PC-3 (cell line): ENCODE measurements around the gene CAPN8.

Experiments used
- EZH2 ChIP-seq: fragments of 300-600 bp; sonication (generic); IDR thresholded peaks from one replicate; pipeline ENCODE4 v1.6.1; 2017; ENCODE audit warnings: antibody characterized with exemption, mild to moderate bottlenecking, low read length; ENCODE audit not compliant: unreplicated experiment
- EZH2phosphoT487 ChIP-seq: fragments of 300-600 bp; sonication (generic); IDR thresholded peaks from 2 replicates; pipeline ENCODE4 v1.6.1; 2018; ENCODE audit warnings: mild to moderate bottlenecking, antibody characterized with exemption, low read length, borderline replicate concordance
- TF ChIP-seq, protein P1 (sequence below): fragments of 300-600 bp; sonication (generic); conservative IDR thresholded peaks from 2 replicates; pipeline ENCODE4 v1.5.1; 2017; ENCODE audit warnings: antibody characterized with exemption, low read depth, mild to moderate bottlenecking, low read length

DNA sequence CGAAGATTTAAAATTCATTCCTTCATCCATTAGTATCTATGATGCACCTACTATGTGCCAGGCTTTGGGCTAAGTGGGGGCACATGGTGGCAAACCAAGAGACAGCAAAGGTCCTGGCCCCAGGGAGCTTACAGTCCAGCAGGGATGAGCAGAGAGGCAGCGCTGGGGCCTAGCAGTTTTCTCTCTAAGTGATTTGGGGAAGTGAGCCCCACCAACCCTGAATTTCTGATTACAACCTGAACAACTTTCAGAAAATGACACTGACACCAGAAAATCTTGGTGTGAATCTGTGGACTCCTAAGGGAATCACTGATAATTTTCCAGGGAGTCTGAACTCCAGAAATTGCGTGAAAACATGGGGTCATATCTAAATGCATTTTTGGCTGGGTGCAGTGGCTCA lies 111.5 kb downstream of the CAPN8 start:
- TF ChIP-seq, protein P1, sequence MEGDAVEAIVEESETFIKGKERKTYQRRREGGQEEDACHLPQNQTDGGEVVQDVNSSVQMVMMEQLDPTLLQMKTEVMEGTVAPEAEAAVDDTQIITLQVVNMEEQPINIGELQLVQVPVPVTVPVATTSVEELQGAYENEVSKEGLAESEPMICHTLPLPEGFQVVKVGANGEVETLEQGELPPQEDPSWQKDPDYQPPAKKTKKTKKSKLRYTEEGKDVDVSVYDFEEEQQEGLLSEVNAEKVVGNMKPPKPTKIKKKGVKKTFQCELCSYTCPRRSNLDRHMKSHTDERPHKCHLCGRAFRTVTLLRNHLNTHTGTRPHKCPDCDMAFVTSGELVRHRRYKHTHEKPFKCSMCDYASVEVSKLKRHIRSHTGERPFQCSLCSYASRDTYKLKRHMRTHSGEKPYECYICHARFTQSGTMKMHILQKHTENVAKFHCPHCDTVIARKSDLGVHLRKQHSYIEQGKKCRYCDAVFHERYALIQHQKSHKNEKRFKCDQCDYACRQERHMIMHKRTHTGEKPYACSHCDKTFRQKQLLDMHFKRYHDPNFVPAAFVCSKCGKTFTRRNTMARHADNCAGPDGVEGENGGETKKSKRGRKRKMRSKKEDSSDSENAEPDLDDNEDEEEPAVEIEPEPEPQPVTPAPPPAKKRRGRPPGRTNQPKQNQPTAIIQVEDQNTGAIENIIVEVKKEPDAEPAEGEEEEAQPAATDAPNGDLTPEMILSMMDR = no peak
- no peak for TF ChIP-seq EZH2
- TF ChIP-seq EZH2phosphoT487 = no peak
